Type B pancreatic cell (in vitro differentiated cells): Measurements from ENCODE around the gene CD82. TPM values are rescaled to one million over a fixed set of nuclear protein-coding genes. Genes with fewer than 3 reads are reported as not detected.

Experiments
- DNase-seq: peaks from one replicate; pipeline ENCODE4 v3.0.0; 2021; ENCODE audit warnings: mixed read lengths; ENCODE audit not compliant: unreplicated experiment; ENCODE audit errors: extremely low spot score
- H3K27ac Mint-ChIP-seq: 2 replicates; pipeline ENCODE4 v1.8.0; 2021; ENCODE audit warnings: mild to moderate bottlenecking, mixed read lengths
- H3K27me3 Mint-ChIP-seq: 2 replicates; pipeline ENCODE4 v1.8.0; 2021; ENCODE audit warnings: mixed read lengths
- H3K36me3 Mint-ChIP-seq: 2 replicates; pipeline ENCODE4 v1.8.0; 2021; ENCODE audit warnings: mixed read lengths
- H3K4me1 Mint-ChIP-seq: one replicate; pipeline ENCODE4 v1.8.0; 2021; ENCODE audit warnings: mixed read lengths; ENCODE audit not compliant: unreplicated experiment
- H3K4me3 Mint-ChIP-seq: 2 replicates; pipeline ENCODE4 v1.8.0; 2021; ENCODE audit warnings: mild to moderate bottlenecking, mixed read lengths
- H3K9me3 Mint-ChIP-seq: 2 replicates; pipeline ENCODE4 v1.8.0; 2021; ENCODE audit warnings: mixed read lengths
- CTCF ChIP-seq: fragments of 200-600 bp; sonication (generic); conservative IDR thresholded peaks from 2 replicates; pipeline ENCODE4 v1.5.0; 2021; ENCODE audit warnings: antibody characterized with exemption, mild to moderate bottlenecking
- total RNA-seq: library from RNA; stranded (reverse); gene quantifications from 2 replicates; pipeline ENCODE4 v1.2.1, GENCODE V29; 2021; ENCODE audit warnings: low replicate concordance

CD82 gene
- total RNA-seq, 1 donor from 2014 or later = 82.1 TPM

- H3K4me3 Mint-ChIP-seq = no peak overlapping the region
- no peak for DNase-seq
- H3K27me3 Mint-ChIP-seq = no peaks in the 10 kb centered on the region
- no peaks in the 10 kb centered on the region for H3K36me3 Mint-ChIP-seq
- peak overlapping the region; percentile 22 for H3K27ac Mint-ChIP-seq
- H3K4me1 Mint-ChIP-seq = no peaks in the 10 kb centered on the region
- TF ChIP-seq CTCF = no peak
- no peaks in the 10 kb centered on the region for H3K9me3 Mint-ChIP-seq
Measured at GRCh38 chr11:44615041-44615755, 49.7 kb downstream of the CD82 start.

DNA sequence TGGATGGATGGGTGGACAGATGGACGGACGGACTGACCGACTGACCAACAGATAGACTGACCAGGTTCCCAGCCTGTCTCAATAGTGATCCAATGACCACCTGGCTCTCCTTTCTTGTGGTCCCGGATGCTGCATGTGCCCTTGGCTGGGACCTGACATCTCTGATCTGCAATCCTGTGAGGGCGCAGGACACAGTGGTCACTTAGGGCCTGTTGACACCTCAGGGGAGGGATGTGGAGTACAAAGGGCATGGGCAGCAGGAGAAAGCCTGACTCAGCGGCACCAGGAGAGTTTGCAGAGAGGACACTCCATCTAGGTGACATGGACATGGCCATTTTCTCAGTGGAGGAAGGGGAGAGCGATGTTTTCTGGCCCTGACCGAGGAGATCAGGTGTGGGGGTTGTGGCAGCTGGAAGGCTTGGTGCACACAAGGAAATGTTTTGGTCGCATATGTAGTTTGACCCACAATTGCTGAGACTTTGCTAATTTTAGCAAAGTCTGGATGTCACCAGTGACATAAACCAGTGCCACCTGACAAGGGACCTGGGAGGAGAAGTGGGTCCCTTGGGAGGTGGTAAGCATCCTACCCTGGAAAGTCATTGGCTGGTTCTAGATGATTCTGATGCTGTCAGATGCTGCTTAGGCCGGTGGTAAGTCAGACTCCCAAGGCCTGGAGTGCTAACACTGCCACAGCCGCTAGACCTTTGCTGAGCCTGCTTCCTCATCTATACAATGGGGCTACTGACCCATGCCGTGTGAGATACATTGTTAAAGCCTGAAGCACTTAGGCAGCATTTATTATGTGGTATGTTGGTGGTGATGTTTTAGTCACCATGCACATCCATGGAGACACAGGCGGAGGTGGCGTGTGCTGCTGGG, 50.7 kb downstream of the CD82 start:
- Mint-ChIP-seq H3K36me3 (no peaks in the 10 kb centered on the region), H3K9me3 (no peaks in the 10 kb centered on the region), H3K27ac (no peak overlapping the region), H3K27me3 (no peaks in the 10 kb centered on the region), H3K4me3 (no peak overlapping the region), H3K4me1 (peaks cover 8% of the 10 kb centered on the region)
- DNase-seq = no peak
- TF ChIP-seq CTCF = no peak

GRCh38 chr11:44617671-44618461, 52.4 kb downstream of the CD82 start:
- peaks cover 11% of the 10 kb centered on the region for H3K4me1 Mint-ChIP-seq
- TF ChIP-seq CTCF = no peak
- no peaks in the 10 kb centered on the region for H3K27me3 Mint-ChIP-seq
- peak; percentile 66 for DNase-seq
- H3K36me3 Mint-ChIP-seq = no peaks in the 10 kb centered on the region
- H3K4me3 Mint-ChIP-seq = no peak overlapping the region
- no peaks in the 10 kb centered on the region for H3K9me3 Mint-ChIP-seq
- H3K27ac Mint-ChIP-seq = no peak overlapping the region

- DNase-seq = peak; percentile 55
- no peaks in the 10 kb centered on the region for H3K9me3 Mint-ChIP-seq
- H3K36me3 Mint-ChIP-seq = no peaks in the 10 kb centered on the region
- H3K4me3 Mint-ChIP-seq = no peak overlapping the region
- peaks cover 16% of the 10 kb centered on the region for H3K4me1 Mint-ChIP-seq
- TF ChIP-seq CTCF = no peak
- H3K27ac Mint-ChIP-seq = no peak overlapping the region
- no peaks in the 10 kb centered on the region for H3K27me3 Mint-ChIP-seq
Measured at GRCh38 chr11:44618561-44619425, 53.3 kb downstream of the CD82 start.

DNA sequence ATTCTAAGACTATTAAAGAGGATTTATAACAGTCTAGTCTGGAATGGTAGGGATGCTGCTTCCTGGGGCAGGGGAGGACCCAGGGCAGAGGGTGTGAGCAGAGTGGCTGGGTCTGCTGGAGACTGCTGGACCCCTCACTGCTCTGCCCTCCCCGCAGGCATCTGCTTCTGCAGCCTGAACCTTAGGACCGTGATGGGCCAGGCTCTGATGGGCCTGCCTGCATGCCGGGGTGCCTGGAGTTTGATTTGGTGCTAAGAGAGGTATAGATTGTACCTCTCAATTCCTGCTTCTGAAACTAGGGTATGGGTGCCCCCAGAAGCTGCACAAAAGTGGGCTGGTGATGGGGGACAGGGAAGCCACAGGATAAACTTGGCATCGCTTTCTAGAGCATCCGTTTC, 54.9 kb downstream of the CD82 start:
- peaks cover 17% of the 10 kb centered on the region for H3K4me1 Mint-ChIP-seq
- no peaks in the 10 kb centered on the region for H3K36me3 Mint-ChIP-seq
- DNase-seq = peak; percentile 60
- H3K27ac Mint-ChIP-seq = no peak overlapping the region
- H3K27me3 Mint-ChIP-seq = no peaks in the 10 kb centered on the region
- no peak overlapping the region for H3K4me3 Mint-ChIP-seq
- TF ChIP-seq CTCF = no peak
- no peaks in the 10 kb centered on the region for H3K9me3 Mint-ChIP-seq
